ENCODE measurements around the gene SLC7A10.

GRCh38 chr19:33207040-33207620, 18.5 kb downstream of the SLC7A10 start:
- no peak for TF ChIP-seq POLR2A (IDR thresholded peaks at IDR 0.05)
- TF ChIP-seq CTCF (IDR thresholded peaks at IDR 0.05 in 4 of 5, conservative IDR thresholded peaks at IDR 0.05 in 1 of 5): no peak
